ENCODE results near the gene SYT3. TPM values are rescaled to one million over a fixed set of nuclear protein-coding genes. Genes with fewer than 3 reads are reported as not detected.
"Not testable (repeated sequence)": the region's sequence is repeated elsewhere in the genome, so short reads cannot be mapped to it uniquely, and the experiment has no call there.

The SYT3 gene
- polyA plus RNA-seq, 1 donor, result 1.2 TPM

DNA sequence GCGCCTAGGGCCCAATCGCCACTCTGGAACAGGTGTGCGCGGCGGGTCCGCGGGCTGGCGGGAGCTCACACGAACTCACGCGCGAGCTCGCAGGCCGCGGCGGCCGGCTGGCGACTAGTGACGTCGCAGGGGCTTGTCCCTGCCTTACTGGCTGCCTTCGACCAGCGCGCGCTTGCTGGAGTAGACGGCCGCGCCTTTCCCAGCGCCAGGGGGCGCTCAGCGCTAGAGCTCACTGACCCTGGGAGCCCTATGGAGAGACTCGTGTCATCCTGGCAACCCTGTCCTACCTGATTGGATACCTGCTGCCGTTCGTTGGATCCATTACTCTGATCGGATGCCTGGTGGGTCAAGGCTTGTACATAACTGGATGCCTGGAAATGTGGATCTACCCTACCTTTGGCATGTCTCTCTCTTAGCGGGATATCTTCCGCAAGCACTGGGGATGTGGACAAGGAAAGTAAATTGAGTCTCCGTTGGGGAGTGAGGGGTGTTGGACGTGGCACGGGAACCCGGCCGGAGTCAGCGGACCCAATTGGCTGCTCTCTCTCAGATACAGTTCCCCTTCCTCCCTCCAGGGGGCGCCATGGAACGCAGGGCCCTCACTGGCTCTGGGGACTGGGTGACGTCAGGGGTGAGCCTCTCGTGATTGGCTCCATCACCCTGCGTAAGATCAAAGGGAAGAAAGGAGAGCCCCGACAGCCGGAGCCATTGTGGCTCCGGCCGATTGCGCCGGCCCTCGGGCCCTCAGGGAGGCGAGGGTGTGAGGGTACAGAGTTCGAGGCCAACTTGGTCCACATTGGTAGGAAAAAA lies 35.2 kb downstream of the SYT3 start:
- DNase-seq, result not testable (repeated sequence)

DNA sequence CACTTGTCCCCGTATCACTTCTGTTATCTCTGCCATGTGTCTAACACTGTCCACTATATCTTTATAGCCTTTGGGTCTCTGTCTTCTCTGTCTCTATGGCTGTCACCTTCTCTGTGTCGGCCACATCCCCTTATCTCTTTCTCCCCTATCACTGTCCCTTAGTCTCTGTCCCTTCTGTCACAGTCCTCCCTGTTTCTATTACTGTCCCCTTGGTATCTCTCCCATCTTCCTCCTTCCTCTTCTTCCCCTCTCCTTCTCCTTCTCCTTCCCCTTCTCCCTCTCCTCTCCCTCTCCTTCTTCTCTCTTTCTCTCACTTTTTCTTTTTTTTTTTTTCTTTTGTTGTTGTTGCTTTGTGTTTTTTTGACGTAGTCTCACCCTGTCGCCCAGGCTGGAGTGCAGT lies 36.7 kb downstream of the SYT3 start:
- no peak for DNase-seq

DNA sequence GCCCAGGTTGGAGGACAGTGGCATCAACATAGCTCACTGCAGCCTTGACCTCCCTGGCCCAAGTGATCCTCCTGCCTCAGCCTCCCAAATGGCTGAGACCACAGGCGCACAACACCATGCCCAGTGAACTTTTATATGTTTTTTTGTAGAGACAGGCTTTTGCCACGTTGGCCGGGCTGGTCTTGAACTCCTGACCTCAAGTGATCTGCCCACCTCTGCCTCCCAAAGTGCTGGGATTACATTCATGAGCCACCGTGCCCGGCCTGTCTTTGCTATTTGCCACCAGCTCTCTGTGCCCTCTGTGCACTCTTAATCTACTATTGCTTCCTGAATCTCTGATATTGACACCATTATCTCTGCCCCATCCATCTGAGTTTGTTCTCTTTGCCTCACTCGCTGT lies 37.2 kb downstream of the SYT3 start:
- DNase-seq, result no peak

DNA sequence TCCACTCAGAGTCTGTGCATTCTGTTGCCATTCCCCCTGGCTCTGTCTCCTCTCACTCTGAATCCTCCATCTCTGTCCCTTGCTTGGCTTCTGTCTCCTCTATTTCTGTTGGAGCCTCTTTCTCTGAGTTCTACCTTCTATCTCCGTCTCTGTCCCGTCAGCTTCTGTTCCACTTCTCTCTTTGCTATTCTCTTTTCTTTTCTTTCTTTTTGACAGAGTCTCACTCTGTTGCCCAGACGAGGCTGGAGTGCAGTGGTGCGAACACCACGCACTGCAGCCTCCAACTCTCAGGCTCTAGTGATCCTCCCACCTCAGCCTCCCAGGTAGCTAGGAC lies 37.6 kb downstream of the SYT3 start:
- no peak for DNase-seq

DNA sequence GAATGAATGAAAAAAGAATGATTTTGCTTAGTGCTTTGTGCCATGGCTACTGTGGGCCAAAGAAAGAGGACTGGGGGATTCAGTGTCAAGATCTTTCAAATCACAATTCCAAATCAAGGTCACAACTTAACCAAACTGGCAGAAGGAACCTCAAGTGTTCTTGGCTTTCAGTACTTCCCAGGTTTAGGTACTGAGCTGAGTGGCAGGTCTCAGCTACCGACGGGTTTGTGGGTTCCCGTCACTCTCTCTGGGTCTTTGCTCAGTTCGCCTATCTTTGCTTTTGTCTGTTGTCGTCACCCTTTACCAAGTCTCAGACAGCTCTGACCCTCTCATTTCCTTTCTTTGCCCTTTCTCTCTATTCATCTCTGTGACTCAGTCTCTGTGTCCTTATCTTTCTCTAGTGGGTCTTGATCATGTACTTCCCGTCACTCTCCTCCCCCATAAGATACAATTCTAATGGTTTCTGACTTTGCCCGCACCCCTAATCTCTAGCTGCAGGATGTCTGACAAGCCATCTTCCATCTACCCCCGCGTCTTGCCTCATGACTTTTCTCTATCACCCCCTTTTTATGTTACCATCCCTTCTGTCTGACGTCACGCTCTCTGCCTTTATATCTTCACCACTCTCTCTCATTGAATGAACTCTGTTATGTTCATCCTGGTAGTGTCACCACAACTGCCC lies 38.1 kb downstream of the SYT3 start:
- DNase-seq, result no peak

DNA sequence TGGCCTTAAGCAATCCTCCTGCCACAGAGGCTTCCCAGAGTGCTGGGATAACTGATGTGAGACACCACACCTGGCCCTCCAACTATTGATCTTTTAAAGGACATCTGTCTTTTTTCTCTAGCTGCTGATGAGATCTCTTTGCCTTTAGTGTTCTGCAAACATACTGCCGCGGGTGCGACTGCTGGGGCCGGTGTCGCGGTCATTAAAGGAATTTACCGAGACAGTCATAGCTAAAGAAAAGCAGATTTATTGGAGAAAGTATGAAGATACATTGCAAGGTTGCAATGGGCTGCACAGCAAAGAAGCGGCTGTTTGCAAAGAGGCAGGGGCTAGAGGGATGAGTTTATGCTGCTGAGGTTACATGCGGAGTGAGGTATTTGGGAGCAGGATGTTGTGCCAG lies 40.3 kb downstream of the SYT3 start:
- no peak for DNase-seq

DNA sequence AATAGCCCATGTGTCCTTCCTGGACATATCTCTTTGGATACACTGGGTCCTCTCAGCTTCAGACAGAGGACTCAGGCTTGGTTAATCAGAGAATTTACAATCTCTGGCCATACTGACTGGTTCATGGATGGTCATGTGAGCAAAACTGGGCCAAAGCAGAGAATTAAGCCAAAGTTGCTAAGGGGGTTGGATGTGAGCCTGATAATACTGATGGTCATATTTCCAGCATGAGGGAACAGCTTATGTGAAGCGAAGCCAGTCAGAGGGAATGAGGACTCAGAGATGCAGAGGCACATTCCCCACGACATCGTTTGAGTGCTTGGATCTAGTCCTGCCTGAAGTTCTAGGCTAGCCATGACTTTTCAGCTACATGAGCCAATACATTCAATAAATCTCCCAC lies 49.5 kb downstream of the SYT3 start:
- DNase-seq, result no peak

DNA sequence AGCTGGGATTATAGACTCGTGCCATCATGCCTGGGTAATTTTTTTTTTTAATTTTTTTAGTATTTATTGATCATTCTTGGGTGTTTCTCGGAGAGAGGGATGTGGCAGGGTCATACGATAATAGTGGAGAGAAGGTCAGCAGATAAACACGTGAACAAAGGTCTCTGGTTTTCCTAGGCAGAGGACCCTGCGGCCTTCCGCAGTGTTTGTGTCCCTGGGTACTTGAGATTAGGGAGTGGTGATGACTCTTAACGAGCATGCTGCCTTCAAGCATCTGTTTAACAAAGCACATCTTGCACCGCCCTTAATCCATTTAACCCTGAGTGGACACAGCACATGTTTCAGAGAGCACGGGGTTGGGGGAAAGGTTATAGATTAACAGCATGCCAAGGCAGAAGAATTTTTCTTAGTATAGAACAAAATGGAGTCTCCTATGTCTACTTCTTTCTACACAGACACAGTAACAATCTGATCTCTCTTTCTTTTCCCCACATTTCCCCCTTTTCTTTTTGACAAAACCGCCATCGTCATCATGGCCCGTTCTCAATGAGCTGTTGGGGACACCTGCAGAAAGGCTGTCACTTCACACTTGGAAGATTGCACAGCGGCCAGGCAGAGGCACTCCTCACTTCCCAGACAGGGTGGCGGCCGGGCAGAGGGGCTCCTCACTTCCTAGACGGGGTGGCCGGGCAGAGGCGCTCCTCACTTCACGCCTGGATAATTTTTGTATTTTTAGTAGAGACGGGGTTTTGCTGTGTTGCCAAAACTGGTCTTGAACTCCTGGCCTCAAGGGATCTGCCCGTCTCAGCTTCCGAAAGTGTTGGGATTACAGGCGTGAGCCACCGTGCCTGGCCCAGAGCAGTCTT lies 57.7 kb downstream of the SYT3 start:
- DNase-seq, result not testable (repeated sequence)

DNA sequence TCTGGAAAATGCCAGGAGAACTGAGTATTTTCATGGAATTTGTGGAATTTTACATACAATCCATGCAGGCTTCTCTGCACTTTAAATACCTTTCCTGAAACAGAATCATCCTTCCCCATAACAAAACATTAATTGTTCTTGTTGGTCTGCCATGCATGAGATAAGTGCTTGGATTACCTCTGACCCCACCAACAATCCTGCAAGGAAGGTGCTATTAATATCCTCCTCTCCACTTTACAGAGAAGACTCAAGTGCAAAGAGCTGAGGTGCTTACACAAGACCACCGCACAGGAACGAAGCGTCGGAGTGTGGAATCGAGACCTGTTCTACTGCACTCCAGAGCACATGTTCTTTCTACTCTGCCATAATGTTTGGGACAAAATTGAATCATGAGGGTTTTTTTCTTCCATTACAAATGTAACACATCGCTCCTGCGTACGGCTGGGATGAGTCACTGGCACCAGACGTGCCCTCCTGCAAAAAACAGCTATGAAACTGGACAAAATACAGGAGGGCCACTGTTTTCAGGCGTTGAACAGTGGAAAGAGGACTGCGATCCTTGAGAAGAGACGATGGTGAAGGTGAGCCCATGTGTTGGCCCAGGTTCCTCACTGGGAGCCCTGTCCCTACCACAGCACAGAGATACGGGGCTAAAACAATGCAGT lies 58.6 kb downstream of the SYT3 start:
- DNase-seq, result peak; percentile 24

DNA sequence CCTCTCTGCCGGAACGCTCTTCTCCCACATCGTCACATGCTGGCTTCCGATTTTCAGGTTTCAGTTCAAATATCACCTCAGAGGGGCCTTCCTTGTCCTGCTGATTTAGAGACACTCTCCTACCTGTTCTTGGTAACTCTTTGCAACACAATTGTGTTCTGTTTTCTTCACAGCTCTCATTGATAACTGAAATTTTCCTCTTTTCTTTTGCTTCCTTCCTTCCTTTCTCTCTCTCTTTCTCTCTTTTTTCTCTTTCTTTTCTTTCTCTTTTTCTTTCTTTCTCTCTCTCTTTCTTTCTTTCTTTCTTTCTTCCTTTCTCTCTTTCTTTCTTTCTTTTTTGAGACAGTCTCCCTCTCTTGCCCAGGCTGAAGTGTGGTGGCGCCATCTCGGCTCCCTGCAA lies 59.4 kb downstream of the SYT3 start:
- no peak for DNase-seq

DNA sequence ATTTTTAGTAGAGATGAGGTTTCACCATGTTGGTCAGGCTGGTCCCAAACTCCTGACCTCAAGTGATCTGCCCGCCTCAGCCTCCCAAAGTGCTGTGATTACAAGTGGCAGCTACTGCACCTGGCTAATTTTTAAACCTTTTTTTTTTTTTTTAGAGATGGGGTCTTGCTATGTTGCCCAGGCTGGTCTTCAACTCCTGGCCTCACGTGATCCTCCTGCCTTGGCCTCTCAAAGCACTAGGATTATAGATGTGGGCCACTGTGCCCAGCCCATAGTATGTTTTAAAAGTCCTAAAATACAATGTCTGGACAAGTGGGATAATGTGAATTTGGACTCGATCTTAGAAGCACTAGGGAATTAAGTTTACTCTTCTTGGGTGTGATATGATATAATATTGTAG lies 62.9 kb downstream of the SYT3 start:
- DNase-seq, result not testable (repeated sequence)

DNA sequence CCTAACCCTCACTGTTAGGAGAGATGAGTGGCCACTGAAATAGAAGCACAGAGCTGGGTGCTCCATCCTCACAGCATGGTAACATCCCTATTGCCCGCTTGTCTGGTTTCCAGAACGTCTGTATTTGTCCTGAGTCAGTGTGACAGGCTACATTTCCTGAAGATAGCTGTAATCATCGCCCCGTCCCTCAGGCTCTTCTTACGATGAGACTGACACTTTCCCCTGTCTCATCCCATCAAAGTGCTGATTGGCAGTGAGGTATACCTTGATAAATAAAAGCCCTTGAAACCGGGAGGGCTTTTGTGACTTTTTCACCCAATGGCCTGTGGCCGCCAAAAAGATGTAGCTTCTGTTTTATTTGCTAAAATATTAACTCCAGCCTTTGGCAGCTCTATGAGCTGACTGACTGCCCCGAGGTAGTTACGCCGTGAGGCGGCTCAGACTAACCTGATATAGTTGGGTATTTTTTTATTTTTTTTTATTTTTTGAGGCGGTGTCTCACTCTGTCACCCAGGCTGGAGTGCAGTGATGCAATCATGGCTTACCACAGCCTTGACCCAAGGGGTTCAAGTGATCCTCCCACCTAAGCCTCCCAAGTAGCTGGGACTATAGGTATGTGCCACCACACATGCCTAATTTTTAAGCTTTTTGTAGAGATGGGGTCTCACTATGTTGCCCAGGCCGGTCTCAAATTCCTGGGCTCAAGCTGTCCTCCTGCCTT lies 65.8 kb downstream of the SYT3 start:
- DNase-seq, result no peak

Other genes starting within 250 kb of the SYT3 start
- 1.00 TPM for gene SPIB, start 220.9 kb downstream of the SYT3 start, polyA plus RNA-seq (ENCODE audit: insufficient read length)
- 1.5 TPM for gene MYBPC2, start 207.0 kb downstream of the SYT3 start, polyA plus RNA-seq (ENCODE audit: insufficient read length)
- gene EMC10, start 163.4 kb downstream of the SYT3 start, polyA plus RNA-seq (ENCODE audit: insufficient read length), result 86.1 TPM
- gene GARIN5A, start 163.0 kb downstream of the SYT3 start, polyA plus RNA-seq (ENCODE audit: insufficient read length), result 5.5 TPM
- gene JOSD2, start 128.7 kb downstream of the SYT3 start, polyA plus RNA-seq (ENCODE audit: insufficient read length), result 9.0 TPM
- gene ASPDH, start 126.0 kb downstream of the SYT3 start, polyA plus RNA-seq (ENCODE audit: insufficient read length), result 8.6 TPM
- 14.2 TPM for gene LRRC4B, start 71.4 kb downstream of the SYT3 start, polyA plus RNA-seq (ENCODE audit: insufficient read length)
- gene C19orf81, start 9.6 kb upstream of the SYT3 start, polyA plus RNA-seq (ENCODE audit: insufficient read length), result 1.00 TPM
- gene SHANK1, start 79.9 kb upstream of the SYT3 start, polyA plus RNA-seq (ENCODE audit: insufficient read length), result 4.8 TPM
- gene CLEC11A, start 83.5 kb upstream of the SYT3 start, polyA plus RNA-seq (ENCODE audit: insufficient read length), result 22.3 TPM
- gene GPR32, start 130.6 kb upstream of the SYT3 start, polyA plus RNA-seq (ENCODE audit: insufficient read length), result not detected
- gene ACP4, start 150.5 kb upstream of the SYT3 start, polyA plus RNA-seq (ENCODE audit: insufficient read length), result 0.23 TPM
- gene KLK1, start 183.9 kb upstream of the SYT3 start, polyA plus RNA-seq (ENCODE audit: insufficient read length), result 0.96 TPM
- not detected for gene KLK15, start 193.7 kb upstream of the SYT3 start, polyA plus RNA-seq (ENCODE audit: insufficient read length)
- gene KLK3, start 215.0 kb upstream of the SYT3 start, polyA plus RNA-seq (ENCODE audit: insufficient read length), result 0.68 TPM
- 0.27 TPM for gene KLK2, start 233.6 kb upstream of the SYT3 start, polyA plus RNA-seq (ENCODE audit: insufficient read length)

Data from left kidney (tissue), 2 donors.